HG03135 (cell line): ENCODE measurements around the gene KIF4B.

Experiments
- ATAC-seq: cut with Tn5 transposase; IDR thresholded peaks from one replicate; pipeline ENCODE4 v1.9.1; 2021; ENCODE audit warnings: mild to moderate bottlenecking, moderate library complexity; ENCODE audit not compliant: unreplicated experiment

The KIF4B gene

DNA sequence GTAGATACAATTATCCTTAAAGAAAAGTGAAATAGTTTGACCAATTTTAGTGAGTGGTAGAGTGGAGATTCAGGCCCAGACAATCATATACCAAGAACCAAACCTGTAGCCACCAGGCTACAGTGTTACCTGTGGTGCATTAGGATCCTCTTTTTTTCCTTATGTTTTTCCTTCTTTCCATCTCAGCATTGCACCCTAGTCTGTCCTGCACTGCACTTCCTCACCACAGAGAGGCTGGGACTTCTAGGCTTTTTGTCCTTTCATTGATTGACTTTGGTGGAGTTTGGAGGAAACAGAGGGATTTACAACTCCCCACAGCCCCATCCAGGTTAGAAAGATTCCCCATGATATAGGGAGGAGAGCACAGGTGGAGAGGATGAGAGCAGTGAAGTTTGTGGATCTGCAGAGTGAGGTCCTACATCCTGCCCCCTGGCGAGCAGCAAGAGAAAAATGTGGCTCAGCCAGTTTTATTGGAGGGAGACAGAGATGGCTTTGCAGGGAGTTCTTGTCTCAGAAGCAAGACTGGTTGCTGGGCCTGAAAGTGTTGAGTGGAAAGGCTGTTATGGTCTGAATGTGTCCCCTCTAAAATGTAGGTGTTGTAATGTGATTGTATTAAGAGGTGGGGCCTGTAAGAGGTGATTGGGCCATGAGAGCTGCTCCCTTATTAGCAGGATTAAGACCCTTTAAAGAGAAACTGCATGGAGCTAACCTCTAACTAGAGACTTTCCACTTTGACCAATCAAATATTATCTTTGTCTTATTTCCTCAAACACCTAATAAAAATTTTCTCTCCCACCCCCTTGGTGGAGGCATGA, 36.2 kb downstream of the KIF4B start:
- no peak for ATAC-seq

DNA sequence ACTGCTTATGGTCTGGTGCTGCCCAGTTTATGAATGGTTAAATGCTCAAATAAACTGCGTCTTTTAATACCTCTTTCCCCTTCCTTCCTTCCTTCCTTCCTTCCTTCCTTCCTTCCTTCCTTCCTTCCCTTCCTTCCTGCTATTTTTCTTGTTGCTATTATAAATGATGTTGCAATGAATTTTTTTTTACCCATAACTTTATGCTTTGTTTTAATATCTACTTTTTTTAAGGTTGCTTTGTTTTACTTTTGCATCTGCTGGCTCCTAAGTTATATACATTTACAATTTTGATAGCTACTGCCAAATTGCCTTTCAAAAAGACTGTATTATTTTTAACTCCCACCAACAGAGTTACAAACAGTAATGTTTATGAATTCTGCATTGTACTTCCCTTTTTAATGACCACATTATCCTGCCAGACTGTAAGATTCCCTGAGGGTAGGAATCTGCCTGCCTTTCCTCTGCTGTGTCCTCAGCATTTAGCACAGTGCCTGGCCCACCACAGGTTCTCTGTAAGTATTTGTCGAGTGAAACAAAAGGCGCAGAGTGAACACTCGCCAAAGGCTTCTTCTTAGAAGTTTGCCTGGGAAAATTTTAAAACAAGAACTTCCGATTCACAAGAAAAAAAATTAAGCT, 36.9 kb downstream of the KIF4B start:
- no peak for ATAC-seq

DNA sequence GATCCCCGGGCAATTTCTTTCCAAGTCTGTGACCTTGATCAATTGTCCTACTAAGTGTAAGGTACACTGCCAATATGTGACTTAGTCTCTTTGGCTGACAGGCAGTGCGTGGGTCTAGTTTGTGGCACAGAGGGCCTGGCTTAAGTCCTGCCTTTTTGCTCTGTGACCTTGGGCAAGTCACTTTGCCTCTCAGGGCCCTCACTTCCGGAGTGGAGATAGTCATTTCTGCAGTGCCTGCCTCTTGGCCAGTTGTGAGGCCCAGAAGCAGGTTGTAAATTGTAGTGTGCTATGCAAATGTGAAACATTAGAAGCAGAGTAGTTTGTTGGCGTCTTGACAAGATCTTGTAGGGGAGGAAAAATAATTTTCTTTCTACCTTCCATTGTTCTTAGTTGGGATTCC, 39.0 kb downstream of the KIF4B start:
- no peak for ATAC-seq

DNA sequence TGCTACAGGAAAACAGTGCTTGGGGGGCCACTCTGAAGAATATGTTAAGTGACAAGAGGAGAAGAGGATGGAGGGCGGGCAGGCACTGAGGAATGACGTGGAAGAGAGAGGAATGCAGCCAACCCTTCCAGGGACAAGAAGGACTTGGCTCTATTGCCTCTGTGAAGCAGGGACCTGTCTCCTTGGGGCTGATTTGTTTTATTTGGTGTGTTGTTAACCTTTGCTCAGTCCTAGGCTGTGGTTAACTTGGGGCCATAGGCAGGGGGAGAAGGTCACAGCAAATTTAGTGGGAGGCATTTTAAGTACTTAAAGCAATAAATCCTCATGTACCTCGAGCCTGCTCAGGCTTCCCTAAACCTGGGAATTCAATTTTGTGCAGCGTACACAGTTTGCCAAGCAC, 39.9 kb downstream of the KIF4B start:
- no peak for ATAC-seq

DNA sequence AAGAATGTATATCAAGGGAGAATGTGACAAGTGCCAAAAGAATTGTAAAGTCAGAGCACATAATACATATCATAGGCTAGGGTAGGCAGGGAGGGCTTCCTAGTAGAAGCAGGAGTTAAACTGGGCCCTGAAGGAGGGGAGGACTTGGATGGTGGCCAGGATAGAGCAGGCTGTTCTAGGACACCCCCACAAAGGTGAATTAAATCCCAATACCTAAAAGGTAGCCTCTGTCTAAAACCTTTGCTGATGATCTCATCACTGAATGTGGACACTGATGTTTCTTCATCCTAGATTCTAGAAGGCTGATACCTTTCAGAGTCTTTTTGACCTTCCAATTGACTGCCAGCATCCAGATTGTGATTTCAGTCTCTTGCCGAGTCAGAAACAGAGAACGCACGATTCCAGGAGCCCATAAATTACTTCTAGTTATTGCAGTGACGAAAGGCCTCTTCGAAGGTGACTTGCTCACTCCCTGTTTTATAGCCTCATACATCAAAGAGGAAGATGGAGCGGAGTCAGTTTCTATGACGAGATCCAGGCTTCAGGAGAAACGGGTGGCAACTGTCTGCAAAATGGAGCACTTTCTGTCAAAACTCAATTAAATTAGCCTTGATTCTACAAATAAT, 43.2 kb downstream of the KIF4B start:
- no peak for ATAC-seq

DNA sequence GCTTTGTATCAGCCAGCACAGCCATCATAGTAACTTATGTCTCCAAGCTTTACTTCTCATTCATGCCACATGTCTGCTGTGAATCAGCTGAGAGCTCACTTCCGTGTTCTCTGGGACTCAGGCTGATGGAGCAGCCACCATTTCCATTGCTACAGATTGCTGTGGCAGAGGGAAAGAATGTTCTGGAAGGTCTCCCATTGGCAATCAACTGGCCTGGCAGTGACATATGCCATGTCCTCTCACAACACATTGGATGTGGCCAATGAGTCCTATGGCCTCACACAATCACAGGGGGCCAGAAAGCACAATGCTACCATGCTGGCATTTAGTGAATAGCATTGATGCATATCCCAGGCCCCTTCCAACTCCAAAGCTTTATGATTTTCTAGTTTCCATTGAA, 44.1 kb downstream of the KIF4B start:
- no peak for ATAC-seq

DNA sequence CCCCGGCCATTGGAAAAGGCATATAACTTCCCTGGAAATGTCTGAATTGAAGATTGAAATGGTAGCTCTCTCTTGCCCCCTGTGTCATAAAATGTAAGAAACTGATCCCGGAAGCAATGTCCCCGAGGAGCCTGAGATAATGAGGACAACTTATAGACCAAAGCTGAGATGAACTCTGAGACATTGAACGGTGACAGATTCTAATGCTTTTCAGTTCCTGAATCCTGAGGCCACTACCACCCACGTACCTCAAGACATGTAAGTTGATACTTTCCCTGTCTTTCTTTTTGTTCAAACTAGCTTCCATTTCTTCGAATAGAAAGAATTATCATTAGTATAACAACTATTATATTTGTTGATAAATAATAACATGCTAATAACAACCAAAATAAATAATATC, 51.0 kb downstream of the KIF4B start:
- no peak for ATAC-seq

DNA sequence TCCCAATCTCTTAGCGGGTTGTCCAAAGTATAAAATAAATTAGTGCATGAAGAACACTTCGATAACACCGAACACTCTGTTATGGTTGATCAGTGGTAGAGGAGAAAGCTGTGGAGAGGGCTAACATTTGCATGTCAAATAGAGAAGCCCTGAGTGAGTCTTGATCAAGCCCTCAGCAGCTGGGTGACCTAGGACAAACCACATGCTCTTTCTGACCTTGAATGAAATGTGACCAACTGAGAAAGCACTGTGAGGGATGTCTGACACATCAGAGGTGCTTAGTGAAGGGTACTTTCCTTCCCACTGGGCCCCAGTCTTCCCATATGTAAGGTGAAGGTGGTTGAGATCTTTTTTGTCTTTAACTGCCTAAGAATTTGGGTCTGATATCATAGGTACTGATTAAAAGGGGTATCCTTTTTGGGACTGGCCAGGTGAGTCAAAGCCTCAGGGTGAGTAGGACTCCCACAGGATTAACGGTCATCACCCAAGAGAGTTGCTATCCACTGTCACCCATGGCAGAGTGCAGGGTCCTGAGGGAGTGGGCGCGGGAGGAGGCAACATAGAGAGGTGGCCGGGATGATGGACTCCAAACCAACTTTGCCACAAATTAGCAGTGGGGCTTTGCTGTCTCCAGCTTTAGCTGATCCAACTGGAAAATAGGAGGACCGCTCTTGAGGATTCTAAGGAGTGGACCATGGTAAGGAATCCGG, 53.5 kb downstream of the KIF4B start:
- ATAC-seq, result no peak
